Tibial nerve (tissue), 4 donors: ENCODE results near the gene DPY19L1. TPM values are rescaled to one million over a fixed set of nuclear protein-coding genes. Genes with fewer than 3 reads are reported as not detected.
"Not testable (repeated sequence)": the region's sequence is repeated elsewhere in the genome, so short reads cannot be mapped to it uniquely, and the experiment has no call there.

Experiments
- DNase-seq, 2 donors: peaks; one replicate each; pipeline ENCODE4 v3.0.0-alpha.2; 2019; ENCODE audit warnings: low spot score in 2 of 2
- H3K27ac ChIP-seq, 4 donors: fragments of 200-600 bp; sonication (generic) in 3 of 4; one replicate each; pipeline ENCODE4 v1.5.1; 2017 to 2019; ENCODE audit warnings: mild to moderate bottlenecking in 1 of 4
- H3K27me3 ChIP-seq, 2 donors: fragments of 200-600 bp; sonication (generic) in 1 of 2; one replicate each; pipeline versions ENCODE4 v1.5.1 to v1.6.0; 2017 to 2019
- H3K36me3 ChIP-seq, 3 donors: fragments of 200-600 bp; sonication (generic); one replicate each; pipeline ENCODE4 v1.5.1; 2018 to 2019
- H3K4me1 ChIP-seq, 4 donors: fragments of 200-600 bp; sonication (generic) in 3 of 4; one replicate each; pipeline ENCODE4 v1.5.1; 2017 to 2019
- H3K4me3 ChIP-seq, 4 donors: fragments of 200-600 bp; sonication (generic) in 3 of 4; one replicate each; pipeline ENCODE4 v1.5.1; 2017 to 2019; ENCODE audit warnings: mild to moderate bottlenecking in 1 of 4, moderate library complexity in 1 of 4
- H3K9me3 ChIP-seq, 4 donors: fragments of 200-600 bp; sonication (generic) in 3 of 4; one replicate each; pipeline ENCODE4 v1.5.1; 2017 to 2019
- CTCF ChIP-seq, 5 experiments: fragments of 200-600 bp in 3 of 5; fragments of 450-650 bp in 2 of 5; sonication (generic) in 3 of 5; IDR thresholded peaks; one replicate each; pipeline ENCODE4 v1.5.1; 2016 to 2019; ENCODE audit warnings: antibody characterized with exemption in 5 of 5, mild to moderate bottlenecking in 3 of 5, moderate library complexity in 2 of 5
- EP300 ChIP-seq, 2 donors: sonication (generic); formaldehyde crosslinking; IDR thresholded peaks; one replicate each; pipeline ENCODE4 v1.6.1; 2017; ENCODE audit warnings: antibody characterized with exemption in 2 of 2, mild to moderate bottlenecking in 1 of 2
- POLR2A ChIP-seq, 2 donors: fragments of 450-650 bp; IDR thresholded peaks; one replicate each; pipeline ENCODE4 v1.6.1; 2017; ENCODE audit warnings: antibody characterized with exemption in 2 of 2, mild to moderate bottlenecking in 2 of 2, moderate library complexity in 2 of 2
- WGBS, 2 donors: methylation state at CpG; one replicate each; pipeline ENCODE4 v1.1.5; 2018; 5-methylcytosine and 5-hydroxymethylcytosine counted together
- total RNA-seq, 4 donors: library from RNA; depleted of rRNA; stranded (reverse); fragments of >200 nt; gene quantifications; one replicate each; pipeline ENCODE4 v1.1.0, GENCODE V29; 2016

The DPY19L1 gene
- total RNA-seq, 4 donors from 2014 or later: 11.1 to 14.0 (median 12.7) TPM

DNA sequence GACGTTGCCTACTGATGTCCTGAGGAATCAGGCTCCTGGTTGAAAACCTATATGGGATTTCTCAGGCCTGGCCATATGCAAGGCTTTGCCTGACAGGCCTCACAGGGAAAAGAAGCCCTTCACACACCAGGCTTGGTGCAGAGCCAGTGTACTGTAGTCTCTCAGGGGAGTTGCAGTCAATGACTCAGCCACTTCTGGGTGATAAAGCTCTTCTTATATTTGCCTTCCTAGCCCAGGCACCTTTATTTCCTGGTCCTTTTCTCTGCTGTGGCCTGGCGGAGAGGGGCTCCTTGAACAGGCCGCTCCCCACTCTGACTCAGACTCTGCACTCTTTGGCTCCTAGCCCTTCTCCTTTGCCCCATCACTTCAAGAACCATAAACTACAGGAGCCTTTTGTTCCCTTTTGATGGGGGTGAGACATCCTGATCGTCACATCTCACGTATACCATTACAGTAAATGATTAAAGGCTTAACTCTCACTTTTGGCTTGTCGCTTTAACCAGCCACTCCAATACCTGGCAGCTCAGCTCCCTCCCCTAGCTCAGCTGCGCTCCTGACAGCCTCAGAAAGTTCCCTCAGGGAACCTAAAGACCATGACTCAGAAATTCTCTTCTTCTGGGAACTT, 33.5 kb downstream of the DPY19L1 start:
- Histone ChIP-seq H3K36me3 (peaks cover 0 to 8% (median 0%) of the 10 kb centered on the region in 3 donors), H3K27ac (peak overlapping the region in 1 of 4 donors; percentile 49), H3K4me3 (no peak overlapping the region), H3K9me3 (no peaks in the 10 kb centered on the region), H3K27me3 (no peaks in the 10 kb centered on the region), H3K4me1 (peaks cover 0 to 14% (median 3%) of the 10 kb centered on the region in 4 donors)
- WGBS, 2 donors: 71 to 81% methylated on average over 7 of the region's 7 CpGs
- no peak for DNase-seq
- TF ChIP-seq CTCF (IDR thresholded peaks at IDR 0.05): no peak
- no peak for TF ChIP-seq POLR2A (IDR thresholded peaks at IDR 0.05)
- TF ChIP-seq EP300 (IDR thresholded peaks at IDR 0.05): no peak

- H3K27me3 ChIP-seq, H3K9me3 ChIP-seq, H3K27ac ChIP-seq, DNase-seq, H3K36me3 ChIP-seq, H3K4me3 ChIP-seq: not testable (repeated sequence)
- peaks cover 0 to 14% (median 3%) of the 10 kb centered on the region in 4 donors for H3K4me1 ChIP-seq
- WGBS, 2 donors: 94 to 100% methylated on average over 1 of the region's 1 CpG
Measured at GRCh38 chr7:35003177-35003650, 34.1 kb downstream of the DPY19L1 start.

DNA sequence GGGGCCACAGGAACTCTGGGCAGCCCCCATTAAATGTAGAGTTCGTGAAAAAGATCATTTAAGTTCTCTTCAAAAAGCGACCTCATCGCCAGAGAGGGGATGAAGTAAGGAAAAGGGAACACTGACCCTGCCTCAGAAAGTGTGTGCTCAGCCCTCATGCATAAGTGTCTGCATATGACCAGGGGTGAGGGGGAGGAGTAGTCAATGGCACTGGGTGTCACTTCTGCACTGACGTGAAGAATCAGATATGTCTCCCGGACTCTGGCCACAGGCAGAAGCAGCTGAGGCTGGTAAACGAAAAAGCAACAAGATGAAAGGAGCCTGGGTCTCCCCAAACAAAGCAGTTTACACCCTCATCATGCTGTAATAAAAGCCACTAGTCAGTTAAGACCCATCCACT, 39.0 kb downstream of the DPY19L1 start:
- 73 to 80% methylated on average over 6 of the region's 6 CpGs for WGBS, 2 donors
- not testable (repeated sequence) for H3K4me3 ChIP-seq, DNase-seq, H3K36me3 ChIP-seq, H3K4me1 ChIP-seq, H3K9me3 ChIP-seq, H3K27ac ChIP-seq, H3K27me3 ChIP-seq

GRCh38 chr7:34996423-34997090, 40.7 kb downstream of the DPY19L1 start:
- H3K4me3 ChIP-seq, DNase-seq, H3K27ac ChIP-seq, H3K4me1 ChIP-seq, H3K9me3 ChIP-seq, H3K27me3 ChIP-seq, H3K36me3 ChIP-seq: not testable (repeated sequence)
- WGBS, 2 donors: 77 to 96% methylated on average over 5 of the region's 5 CpGs

DNA sequence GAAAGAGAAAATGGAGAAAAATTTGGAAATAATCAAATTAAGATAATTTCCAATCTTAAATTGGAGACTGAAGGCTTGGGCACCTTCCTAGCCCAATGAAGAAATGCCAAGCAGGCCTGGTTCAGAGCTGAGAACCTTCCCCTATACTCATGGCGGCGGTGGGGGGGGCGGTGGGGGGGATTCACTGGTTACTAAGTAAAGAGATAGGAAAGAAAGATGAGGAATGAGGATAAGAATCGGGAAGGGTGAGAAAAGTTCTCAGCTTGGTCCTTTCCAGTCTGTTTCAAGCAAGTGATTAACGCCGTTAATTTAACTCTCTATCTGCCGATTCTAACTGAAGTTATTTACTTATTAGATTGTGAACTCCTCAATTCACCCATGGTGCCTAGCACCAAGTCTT, 41.5 kb downstream of the DPY19L1 start:
- WGBS, 2 donors: 88 to 90% methylated on average over 7 of the region's 7 CpGs
- TF ChIP-seq EP300 (IDR thresholded peaks at IDR 0.05) (no peak), POLR2A (IDR thresholded peaks at IDR 0.05) (no peak), CTCF (IDR thresholded peaks at IDR 0.05) (no peak)
- no peak for DNase-seq
- Histone ChIP-seq H3K4me1 (no peaks in the 10 kb centered on the region), H3K9me3 (no peaks in the 10 kb centered on the region), H3K36me3 (no peaks in the 10 kb centered on the region), H3K27ac (no peak overlapping the region), H3K27me3 (no peaks in the 10 kb centered on the region), H3K4me3 (no peak overlapping the region)

DNA sequence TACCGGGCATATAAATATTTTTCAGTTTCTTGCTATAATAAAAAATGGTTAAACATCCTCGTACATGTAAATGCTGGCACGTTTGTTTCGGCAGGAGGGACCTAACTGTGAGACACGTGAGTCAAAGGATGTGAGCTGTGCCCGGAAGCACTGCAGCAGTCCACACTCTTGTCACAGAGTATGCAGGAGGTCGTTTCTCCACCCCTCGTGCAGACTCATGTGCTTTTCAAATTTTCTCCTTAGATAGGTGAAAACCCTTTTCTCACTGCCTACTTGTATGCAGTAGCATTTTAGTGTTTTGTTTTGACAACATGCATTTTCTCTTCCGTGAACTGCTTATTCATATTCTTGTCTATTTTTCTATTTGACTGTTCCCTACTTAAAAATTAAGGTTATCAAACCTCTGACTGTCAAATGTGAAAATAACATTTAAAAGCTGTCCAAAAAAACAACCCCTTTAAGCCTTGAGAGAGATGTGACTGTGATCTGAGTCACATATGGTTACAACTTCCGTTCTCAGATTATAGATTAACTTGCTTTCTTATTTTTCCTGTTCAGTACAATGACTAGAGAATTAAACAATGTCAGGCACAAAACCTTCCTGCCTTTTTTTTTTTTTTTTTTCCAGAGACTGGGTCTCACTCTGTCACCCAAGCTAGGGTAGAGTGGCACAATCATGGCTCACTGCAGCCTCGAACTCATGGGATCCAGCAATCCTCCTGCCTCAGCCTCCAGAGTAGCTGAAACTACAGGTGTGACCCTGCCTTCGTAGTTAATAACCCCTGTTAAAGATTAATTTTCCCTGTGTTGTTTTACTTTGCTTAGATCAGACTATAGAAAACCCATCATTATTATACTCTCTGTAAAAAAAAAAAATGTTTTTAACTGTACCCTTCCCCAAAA, 45.1 kb downstream of the DPY19L1 start:
- TF ChIP-seq CTCF (IDR thresholded peaks at IDR 0.05) (no peak), POLR2A (IDR thresholded peaks at IDR 0.05) (no peak), EP300 (IDR thresholded peaks at IDR 0.05) (no peak)
- no peaks in the 10 kb centered on the region for H3K27me3 ChIP-seq
- no peak overlapping the region for H3K27ac ChIP-seq
- no peak for DNase-seq
- H3K9me3 ChIP-seq: no peaks in the 10 kb centered on the region
- H3K4me3 ChIP-seq: no peak overlapping the region
- 76 to 77% methylated on average over 12 of the region's 12 CpGs for WGBS, 2 donors
- H3K36me3 ChIP-seq: no peaks in the 10 kb centered on the region
- no peaks in the 10 kb centered on the region for H3K4me1 ChIP-seq

DNA sequence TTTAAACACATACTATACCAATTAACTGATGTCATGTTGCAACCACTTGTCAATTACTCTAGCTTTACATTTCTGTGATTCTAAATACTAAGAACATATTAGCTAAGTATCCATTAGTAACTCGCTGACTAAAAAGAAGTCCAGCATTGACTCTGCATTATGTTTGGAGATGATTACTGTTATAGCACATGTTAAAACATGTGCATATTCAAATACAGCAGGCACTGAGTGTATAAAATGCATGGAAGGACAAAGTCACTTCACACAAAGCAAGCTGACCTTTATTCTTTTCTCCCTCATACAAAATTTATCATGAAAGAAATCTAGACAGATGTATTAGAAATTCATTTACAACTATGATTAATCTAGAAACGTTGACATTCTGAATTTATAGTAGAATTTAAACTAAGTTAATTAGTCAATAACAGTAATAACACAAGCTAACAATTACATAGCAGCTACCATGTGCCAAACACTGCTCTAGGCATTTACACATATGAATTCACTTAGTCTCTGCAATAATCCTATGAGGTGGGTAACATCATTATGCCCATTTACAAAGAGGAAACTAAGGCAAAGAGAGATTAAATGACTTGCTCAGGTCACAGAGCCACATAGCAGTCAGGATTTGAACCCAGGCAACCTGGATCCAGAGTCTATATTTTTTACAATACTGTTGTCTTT, 48.7 kb downstream of the DPY19L1 start:
- DNase-seq, H3K27me3 ChIP-seq, H3K9me3 ChIP-seq, H3K27ac ChIP-seq, H3K36me3 ChIP-seq, H3K4me1 ChIP-seq, H3K4me3 ChIP-seq: not testable (repeated sequence)
- 70 to 79% methylated on average over 2 of the region's 2 CpGs for WGBS, 2 donors

DNA sequence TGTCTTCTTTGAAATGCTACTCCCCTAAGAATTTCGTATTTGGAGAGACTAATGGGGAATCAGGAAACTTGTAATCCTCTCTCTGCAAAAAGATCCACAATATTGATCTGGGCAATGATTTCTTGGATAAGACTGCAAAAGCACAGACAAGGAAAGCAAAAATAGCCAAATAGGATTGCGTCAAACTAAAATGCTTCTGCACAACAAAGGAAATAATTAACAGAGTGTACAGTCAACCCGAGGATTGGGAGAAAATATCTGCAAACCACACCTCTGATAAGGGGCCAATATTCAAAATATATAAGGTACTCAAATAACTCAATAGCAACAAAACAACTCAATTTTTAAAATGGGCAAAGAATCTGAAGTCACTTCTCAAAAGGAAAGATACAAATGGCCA, 52.1 kb downstream of the DPY19L1 start:
- H3K36me3 ChIP-seq, H3K27ac ChIP-seq, H3K9me3 ChIP-seq, H3K27me3 ChIP-seq, H3K4me1 ChIP-seq, H3K4me3 ChIP-seq, DNase-seq: not testable (repeated sequence)
- 93 to 96% methylated on average over 3 of the region's 3 CpGs for WGBS, 2 donors

DNA sequence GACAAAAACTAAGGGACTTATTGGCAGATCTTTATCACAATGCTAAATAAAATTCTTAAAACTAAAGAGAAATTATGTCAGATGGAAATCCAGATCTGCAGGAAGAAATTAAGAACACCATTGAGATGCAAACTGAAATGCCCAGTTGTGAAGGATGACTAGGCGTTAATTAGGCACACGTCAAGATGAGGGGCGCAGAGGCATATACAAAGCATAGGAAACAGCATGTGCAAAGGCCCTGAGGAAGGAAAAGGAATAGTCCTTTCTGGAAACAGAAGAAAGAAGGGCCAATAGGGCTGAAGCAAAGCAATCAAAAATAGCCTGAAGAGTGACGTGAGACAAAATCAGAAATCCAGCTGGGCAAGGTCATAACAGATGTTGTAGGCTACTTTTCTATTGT, 53.1 kb downstream of the DPY19L1 start:
- WGBS, 2 donors: 96% methylated on average over 4 of the region's 4 CpGs
- not testable (repeated sequence) for H3K4me1 ChIP-seq, H3K36me3 ChIP-seq

More for the DNA sequence above, 53.1 kb downstream of the DPY19L1 start:
- not testable (repeated sequence) for H3K27ac ChIP-seq, H3K4me3 ChIP-seq, DNase-seq, H3K27me3 ChIP-seq, H3K9me3 ChIP-seq
